Prostate gland (tissue), 2 donors: ENCODE measurements around the gene OGDH.

Source experiments
- POLR2A ChIP-seq: fragments of 450-650 bp; IDR thresholded peaks from one replicate; pipeline ENCODE4 v1.6.1; 2016; ENCODE audit warnings: antibody characterized with exemption, mild to moderate bottlenecking
- TF ChIP-seq, protein P1 (sequence below), 4 experiments: fragments of 200-600 bp in 2 of 4; fragments of 450-650 bp in 2 of 4; sonication (generic) in 2 of 4; IDR thresholded peaks; 1 replicate in 3 of 4; 2 replicates in 1 of 4; pipeline ENCODE4 v1.5.1; 2016 to 2019; ENCODE audit warnings: antibody characterized with exemption in 4 of 4, mild to moderate bottlenecking in 2 of 4, moderate library complexity in 2 of 4

DNA sequence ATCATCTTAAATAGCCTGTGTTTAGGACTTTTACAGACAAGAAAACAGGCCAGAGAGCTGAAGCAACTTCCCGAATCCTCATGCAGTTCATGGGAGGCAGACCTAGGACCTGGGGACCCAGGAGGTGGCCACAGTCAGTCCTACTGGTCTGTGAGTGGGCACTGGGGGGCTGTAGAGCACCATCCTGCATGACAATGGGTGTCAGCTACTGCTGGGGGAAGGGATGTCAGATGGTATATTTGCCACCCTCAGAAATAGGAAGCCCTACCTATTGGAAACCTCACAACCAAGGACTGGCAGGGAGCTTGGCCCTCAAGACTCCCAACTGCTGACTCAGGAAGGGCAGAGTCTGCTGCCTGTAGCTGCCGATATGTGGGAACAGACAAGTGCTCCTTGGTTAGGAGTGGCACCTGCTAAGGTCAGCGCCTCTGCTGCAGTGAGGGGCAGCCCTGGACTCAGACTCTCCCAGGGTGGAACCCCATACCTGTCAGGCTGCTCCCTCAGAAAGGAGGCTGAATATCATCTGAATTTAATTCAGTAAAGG, 29.7 kb downstream of the OGDH start:
- TF ChIP-seq, protein P1, sequence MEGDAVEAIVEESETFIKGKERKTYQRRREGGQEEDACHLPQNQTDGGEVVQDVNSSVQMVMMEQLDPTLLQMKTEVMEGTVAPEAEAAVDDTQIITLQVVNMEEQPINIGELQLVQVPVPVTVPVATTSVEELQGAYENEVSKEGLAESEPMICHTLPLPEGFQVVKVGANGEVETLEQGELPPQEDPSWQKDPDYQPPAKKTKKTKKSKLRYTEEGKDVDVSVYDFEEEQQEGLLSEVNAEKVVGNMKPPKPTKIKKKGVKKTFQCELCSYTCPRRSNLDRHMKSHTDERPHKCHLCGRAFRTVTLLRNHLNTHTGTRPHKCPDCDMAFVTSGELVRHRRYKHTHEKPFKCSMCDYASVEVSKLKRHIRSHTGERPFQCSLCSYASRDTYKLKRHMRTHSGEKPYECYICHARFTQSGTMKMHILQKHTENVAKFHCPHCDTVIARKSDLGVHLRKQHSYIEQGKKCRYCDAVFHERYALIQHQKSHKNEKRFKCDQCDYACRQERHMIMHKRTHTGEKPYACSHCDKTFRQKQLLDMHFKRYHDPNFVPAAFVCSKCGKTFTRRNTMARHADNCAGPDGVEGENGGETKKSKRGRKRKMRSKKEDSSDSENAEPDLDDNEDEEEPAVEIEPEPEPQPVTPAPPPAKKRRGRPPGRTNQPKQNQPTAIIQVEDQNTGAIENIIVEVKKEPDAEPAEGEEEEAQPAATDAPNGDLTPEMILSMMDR (IDR thresholded peaks at IDR 0.05) = no peak
- TF ChIP-seq POLR2A = no peak
